G401 (cell line): ENCODE results near the gene PMEL. TPM values are rescaled to one million over a fixed set of nuclear protein-coding genes. Genes with fewer than 3 reads are reported as not detected.
A peak's percentile ranks its signal among the peaks of the same experiment; 100 is the strongest.

ENCODE experiments used
- DNase-seq: peaks from one replicate; pipeline ENCODE4 v3.0.0-alpha.2; 2015; ENCODE audit warnings: low spot score
- in situ Hi-C: cut with HindIII; loops from 2 replicates; pipeline ENCODE4 v1.10.0; 2016; ENCODE audit warnings: low sequenced_read_pairs, mixed read lengths
- total RNA-seq: library from RNA; depleted of rRNA; stranded (reverse); fragments of >200 nt; shearing (Covaris generic); gene quantifications from 2 replicates; pipeline ENCODE4 v1.2.3, GENCODE V29; 2014

PMEL gene
- total RNA-seq, 1 experiment from 2014 or later: 27.9 TPM

DNA sequence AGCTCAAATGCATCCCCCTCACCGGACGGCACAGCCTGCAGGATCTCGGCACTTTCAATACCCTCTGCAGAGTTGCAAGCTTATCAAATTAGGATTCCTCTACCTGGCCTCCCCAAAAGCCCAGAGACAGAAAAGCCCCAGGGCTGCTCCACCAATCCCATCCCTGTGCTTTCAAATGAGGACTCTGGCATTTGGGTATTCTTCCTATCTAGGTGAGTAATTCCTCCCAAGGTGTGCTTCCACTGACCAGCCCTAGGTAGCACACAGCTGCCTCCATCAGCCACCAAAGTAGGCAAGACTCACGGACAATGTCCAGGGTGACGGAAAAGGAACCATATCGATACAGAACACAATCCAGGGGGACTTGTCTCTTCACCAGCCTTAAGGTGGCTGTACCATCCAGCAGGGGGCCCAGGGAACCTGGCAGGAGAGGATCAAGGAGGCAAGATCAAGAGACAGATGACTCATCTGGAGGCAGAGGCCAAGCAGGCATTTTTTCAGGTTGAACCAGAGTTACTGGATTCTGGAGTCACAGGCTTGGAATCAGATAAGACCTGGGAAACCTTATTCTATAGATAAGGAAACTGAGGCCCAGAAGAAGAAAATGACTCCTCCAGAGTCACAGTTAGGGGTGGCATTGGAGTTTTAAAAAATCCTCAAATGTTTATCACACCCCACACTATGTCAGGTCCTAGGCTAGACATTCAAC, 9.9 kb downstream of the PMEL start:
- in situ Hi-C loops: no loop called here
- DNase-seq: no peak

DNA sequence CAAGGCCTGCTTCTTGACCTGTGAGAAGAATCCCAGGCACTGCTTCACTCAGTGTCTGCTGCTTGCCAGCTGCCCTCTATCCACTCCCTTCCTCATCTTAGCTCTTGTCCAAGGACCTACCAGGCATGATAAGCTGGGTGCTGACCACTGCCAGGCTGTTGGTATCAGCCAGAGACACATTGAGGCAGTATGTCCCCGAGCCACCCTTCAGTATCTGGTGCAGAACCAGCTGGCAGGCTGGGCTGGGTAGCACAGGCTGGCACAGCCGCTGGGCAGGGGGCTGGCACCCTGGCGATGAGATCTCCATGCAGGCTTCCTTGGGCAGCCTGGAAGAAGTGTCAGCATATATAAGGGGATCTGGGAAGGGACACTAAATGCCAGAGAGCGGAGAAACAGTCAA, 10.5 kb downstream of the PMEL start:
- no peak for DNase-seq
- in situ Hi-C loops: no loop called here

DNA sequence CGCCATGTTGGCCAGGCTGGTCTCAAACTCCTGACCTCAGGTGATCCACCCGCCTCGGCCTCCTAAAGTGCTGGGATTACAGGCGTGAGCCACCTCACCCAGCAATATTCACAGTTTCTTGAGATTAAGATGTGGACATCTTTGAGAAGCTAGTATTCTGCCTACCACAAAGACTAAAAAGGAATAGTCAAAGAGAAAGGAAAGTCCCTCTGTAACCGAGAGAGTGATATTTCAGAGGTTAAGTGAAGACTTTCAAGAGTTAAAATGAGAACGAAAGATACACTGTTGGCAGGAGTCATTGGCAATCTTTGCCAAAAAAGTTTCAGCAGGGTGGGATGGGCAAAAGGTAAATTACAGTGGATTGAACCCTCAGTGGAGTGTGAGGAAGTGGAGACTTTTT, 19.3 kb downstream of the PMEL start:
- in situ Hi-C loops: no loop called here
- DNase-seq: no peak

DNA sequence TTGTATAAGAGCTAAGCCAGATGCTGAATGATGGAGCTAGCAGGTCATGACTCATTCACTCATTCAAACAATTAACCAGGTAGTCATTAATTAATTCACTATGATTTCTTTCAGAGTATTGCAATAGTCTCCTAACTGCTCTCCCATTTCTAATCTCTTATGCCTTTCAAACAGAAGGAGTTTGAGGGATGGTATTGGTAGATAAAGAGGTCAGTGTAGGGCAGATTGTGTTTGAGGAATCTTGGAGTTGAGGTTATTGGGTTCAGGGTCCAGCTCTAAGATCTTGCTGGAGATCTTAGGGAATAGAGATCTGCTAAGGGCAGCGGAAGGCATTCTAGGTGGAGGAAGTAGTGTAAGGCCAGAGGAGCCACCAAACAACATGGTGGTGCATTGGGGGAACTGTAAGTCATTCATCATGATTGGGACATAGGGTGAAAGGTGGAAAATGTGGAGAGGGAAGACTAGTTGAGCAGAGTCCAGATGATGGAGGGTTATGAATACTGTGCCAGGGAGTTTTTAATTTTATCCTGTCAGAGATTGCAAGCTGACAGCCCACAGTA, 23.2 kb downstream of the PMEL start:
- in situ Hi-C loops: no loop called here
- no peak for DNase-seq

DNA sequence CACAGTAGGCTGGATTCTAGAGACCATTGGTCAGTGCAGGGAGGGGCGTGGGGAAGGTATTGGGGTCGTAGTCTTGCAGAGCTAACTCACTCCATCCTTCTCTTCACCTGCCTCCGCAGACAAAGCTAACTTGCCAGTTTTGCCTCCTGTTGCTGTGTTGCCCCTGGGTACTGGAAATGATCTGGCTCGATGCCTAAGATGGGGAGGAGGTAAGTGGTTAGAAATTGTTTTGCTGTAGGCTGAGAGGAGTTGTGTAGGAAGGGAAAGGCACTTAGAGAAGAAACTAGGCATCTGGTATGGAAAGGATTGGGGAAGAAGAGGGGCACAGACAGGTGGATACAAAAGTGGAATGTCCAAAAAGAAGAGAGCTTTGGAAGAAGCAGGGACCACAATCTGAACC, 23.8 kb downstream of the PMEL start:
- no peak for DNase-seq
- in situ Hi-C loops: no loop called here

DNA sequence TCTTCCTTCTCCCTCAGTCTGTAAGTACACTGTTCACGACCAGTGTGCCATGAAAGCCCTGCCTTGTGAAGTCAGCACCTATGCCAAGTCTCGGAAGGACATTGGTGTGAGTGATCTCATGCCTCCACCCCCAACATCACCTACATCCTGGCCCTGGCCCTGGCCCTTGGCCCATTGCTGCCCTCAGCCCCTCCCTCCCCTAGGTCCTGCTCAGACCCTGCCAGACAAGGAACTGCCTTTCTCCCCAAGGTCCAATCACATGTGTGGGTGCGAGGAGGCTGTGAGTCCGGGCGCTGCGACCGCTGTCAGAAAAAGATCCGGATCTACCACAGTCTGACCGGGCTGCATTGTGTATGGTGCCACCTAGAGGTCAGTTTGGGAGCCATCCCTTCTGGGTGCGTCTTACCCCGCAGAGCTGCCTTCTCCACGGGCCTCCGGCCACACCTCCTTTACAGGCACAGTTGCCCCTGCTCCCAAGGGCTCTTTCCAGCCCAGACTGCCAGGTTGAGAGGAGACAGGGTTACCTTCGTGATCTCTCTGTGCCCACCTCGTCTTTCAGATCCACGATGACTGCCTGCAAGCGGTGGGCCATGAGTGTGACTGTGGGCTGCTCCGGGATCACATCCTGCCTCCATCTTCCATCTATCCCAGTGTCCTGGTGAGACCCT, 25.6 kb downstream of the PMEL start:
- in situ Hi-C loops: no loop called here
- peak; percentile 89 for DNase-seq

DNA sequence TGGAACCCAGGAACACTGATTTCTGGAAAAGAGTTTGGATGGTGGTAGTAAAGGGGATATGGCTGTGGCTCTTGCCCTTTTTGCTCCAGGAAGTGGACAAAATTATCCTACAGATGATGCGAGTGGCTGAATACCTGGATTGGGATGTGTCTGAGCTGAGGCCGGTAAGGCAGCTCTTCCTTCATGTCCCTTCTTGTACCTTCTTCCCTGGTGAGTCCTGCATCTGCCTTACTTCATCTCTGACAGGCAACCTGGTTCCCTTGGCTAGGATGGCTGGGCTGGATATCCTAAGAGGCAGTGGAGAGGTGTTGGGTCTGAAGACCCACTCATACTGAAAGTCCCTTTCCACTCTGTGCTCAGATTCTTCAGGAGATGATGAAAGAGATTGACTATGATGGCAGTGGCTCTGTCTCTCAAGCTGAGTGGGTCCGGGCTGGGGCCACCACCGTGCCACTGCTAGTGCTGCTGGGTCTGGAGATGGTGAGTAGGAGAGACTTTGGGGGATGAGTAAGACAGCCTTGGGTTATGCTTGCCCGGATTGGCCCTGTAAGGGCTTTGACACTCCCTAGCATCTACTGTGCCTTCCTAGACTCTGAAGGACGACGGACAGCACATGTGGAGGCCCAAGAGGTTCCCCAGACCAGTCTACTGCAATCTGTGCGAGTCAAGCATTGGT, 26.9 kb downstream of the PMEL start:
- in situ Hi-C loops: no loop called here
- DNase-seq: no peak

DNA sequence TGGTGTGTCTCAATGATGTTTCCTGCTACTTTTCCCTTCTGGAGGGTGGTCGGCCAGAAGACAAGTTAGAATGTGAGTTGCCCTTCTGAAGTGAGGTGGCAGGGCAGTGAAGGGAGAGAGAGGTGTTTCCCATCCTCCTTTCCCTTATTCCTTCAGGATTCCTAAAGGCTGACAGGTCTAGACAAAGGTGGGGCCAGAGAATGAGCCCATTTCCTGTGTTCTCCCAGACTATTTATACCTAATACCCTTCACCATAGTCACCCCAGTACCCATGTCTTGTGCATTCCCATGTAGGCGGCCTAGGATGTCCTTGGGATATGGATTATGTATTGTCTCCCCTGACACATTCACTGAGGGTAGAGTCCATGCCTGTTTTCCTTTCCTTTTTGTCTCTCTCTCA, 27.9 kb downstream of the PMEL start:
- in situ Hi-C loops: no loop called here
- DNase-seq: no peak

DNA sequence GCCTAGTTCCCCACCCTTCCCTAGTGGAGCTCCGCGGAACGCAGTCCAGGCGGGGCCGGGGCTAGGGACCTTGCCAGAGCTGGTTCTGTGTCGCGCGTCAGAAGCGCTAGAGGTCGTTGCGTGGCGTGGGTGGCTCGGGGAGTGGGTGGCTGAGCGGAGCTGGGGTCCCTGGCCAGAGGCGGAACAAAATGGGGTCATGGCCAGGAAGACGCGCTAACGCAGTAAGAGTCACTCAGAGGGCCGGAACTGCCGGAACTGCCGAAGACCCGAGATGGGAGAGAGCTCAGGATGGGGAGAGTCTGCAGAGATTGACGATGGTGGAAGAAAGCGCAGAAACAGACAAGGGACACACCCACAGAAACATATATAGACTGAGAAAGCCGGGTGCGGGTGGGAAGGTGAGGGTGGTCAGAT, 30.1 kb downstream of the PMEL start:
- in situ Hi-C loops: no loop called here
- DNase-seq: peak; percentile 40

DNA sequence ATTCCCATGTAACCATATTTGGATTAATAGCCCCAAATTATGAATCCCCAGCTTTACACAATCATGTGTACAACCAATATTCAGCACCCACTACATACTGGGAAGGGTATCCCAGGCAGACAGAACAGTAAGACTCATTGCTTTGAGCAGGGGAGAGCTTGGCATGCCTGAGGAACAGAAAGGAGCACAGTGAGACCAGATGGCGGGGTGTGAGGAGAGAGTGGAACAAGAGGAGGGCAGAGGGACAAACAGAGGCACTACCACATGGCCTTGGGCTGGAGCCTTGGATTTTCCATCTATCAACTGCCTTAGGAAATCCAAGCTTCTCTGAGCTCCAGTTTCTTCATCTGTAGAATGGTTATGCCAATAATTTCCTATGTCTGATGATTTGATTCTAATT, 31.1 kb downstream of the PMEL start:
- in situ Hi-C loops: no loop called here
- DNase-seq: peak; percentile 82

DNA sequence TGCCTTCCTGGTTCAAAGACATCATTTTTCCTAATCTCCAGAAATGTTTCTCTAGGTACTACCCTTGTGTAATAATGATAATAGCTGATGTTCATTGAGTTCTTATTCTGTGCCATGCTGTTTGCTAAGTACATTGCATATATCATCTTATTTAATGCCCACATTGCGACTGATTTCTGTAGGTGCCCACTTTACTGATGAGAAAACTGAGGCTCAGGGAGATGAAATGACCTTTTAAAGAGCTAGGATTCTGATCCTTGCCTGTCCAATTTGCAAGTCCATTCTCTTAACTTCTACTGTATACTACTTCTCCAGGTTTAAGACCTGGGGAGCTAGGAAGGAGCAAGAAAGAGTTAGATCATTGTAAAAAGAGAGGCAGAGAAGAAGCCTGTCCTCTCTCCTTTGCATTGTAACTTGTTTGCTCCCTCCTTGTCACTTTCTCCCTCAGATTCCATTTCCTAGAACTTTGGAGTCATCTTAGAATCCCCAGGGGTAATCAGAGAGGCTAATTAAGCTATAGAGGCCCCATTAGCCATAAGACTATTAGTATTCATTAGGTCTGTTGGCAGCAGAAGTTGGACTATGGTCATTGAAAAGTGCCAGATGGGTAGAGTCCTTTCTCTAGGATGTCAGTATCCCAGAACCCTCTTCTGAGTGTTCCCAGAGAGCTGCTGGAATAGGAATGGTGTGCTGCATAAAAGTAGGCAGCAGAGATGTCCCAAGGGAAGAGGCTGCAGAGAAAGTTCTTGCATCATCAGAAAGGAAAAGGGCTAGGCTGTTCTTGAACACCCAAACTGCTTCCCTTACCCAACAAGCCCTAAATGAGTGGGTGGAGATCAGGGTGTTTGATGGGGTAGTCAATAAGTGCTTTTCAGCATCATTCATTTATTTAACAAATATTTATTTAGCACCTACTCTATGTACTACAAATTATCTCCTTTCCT, 31.8 kb downstream of the PMEL start:
- in situ Hi-C loops: no loop called here

DNA sequence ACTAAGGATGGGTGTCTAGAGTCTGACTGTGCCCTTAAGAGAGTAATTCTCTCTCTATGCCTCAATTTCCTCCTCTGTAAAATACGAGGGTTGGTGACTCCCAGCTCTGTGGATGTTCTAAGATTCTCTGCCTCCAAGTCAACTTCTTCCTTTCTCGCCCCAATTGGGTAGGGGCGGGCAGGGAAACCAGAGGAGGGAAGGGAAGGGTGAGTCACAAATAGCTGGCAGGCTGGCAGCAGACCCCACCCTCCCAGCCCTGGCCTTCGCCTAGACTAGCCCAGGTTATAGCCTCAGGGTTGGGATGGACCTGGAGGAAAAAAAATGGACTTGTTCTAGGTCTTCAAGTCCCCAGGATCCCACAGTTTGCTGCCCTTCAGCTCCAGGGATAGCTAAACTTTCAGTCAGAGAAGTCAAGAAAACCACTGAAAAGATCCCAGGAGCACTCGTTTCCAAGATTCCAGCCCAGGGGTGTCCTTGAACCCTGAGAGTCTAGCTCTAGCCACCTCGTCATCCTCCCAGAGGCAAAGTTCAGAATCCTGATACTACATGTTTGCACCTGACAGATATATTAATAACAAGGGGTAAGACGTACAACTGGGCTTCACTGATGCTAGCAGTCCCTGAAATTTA, 32.6 kb downstream of the PMEL start:
- in situ Hi-C loops: no loop called here

More for the DNA sequence above, 31.8 kb downstream of the PMEL start:
- DNase-seq: no peak

DNA sequence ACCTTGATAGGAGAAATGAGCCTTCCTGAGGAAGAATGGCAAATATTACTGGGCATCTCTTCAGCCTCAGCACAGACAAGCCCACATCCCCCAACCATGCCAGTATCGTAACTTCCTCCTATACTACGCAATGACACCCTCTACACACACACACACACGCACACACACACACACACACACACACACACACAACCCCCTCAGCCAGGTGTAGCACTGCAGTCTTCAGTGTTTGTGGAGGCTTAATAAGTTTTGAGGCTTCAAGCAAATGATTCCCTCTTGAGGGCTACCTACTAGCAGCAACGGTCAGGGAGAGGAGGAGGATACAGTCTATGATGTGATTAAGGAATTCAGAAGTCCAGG, 33.3 kb downstream of the PMEL start:
- DNase-seq: peak; percentile 52
- in situ Hi-C loops: no loop called here

More for the DNA sequence above, 32.6 kb downstream of the PMEL start:
- DNase-seq: no peak

DNA sequence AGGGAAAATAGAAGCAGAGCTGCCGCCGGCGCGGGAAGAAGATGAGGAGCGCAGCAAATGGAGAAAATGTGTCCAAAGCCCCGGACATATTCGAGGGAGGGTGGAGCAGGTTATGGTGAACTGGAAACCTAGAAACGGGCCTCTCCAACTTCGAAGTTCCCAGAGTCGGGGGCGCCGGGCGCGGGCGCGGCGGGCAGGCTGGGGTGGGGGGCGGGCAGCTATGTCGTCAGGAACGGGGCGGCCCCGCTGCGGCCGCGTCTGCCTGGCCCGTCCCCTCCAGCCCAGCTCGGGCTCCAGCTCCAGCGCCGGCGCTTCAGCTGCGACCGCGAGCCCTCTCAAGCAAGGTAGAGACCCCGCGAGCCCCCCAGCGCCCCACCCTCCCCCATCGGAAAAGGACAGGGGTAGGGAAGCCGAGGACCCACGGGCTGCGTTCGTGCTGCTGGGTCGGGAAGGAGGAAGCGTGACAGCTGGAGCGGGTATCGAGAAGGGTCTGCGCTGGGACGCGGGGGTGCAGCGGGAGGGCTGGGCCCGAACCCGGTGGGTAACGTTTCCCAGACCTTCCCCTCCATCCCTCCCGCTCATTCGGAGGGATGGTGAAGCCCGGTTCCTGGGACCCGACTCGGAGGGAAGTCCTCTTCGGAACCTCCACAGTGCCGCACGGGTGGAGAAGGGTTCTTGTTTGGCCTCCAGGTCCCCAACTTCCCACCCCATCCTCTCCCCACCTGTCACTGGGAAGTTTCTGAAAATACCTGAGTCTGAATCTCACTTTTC, 33.9 kb downstream of the PMEL start:
- DNase-seq: peak; percentile 58
- in situ Hi-C loops: no loop called here

DNA sequence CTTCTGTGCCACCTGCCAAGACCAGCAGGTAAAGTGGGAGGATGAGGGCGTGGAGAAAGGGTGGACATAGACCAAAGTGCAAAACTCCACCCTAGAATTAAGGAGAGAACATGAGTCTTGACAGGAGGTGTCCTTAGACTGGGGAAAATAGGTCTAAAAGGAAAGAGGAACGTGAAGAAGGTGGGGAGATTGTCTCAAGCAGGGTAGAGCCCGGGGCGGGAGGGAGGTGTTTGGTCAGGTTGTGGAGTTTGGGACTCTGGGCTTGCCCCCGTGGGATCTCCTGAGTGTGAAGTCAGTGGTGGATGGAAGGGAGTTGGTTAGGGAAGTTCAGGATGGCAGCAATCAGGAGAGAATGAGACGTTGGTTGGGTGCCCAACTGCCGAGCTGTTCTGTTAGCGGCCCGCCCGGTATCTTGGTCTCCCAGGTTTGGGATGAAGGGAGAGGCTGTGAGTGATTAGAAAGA, 34.5 kb downstream of the PMEL start:
- in situ Hi-C loops: no loop called here
- peak; percentile 47 for DNase-seq

DNA sequence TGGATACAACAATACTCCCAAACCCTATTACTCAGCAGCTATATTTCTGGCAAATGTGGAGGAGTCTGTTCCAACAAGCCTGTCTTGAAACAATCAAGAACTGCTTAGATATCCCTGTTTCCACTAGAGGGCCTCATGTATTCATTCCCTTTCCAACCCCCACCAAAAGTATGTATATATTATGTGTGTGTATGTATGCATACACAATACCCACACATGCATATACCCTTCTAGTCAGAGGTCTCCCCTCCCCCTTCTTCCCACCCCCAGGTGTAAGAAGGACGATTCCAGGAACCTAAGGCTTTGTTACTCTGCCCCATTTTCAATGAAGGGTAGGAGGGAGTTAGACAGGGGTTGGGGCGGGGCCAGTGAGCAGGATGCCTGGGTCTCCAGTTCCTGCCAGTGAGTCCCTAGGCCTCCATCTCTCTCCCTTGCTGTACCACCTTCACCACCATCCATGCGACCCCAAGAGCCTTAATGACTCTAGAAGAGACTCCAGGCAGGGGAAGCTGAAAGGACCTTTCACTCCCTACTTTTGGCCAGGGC, 35.0 kb downstream of the PMEL start, which contains the start of gene DGKA:
TSS of gene DGKA (plus strand) at position 392 of the 546 bp plus-strand sequence. CDS start 5,342 bp downstream, outside the sequence.
- in situ Hi-C loops: no loop called here
- peak; percentile 80 for DNase-seq

DNA sequence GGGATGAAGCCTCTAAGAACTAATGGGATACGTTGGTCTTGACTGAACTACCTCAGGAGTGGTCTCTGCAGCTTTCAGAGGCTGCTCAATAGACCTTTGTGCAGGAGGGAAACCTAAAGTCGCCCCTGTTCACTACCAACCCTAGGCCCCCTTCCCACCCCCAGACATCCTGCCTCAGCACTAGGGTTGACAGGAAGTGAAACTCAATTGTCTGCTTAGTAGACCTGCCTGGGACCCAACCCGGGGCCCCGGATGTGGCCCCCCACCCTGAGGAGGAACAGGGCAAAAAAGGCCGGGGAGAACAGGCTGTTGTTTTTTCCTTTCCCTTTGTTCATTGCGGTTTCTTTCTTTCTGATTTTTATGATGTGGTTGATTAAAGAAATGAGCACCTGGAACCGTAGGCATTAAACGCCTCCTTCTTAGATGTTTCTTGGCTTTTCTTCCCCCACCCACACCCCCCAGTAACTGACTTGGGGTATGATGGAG, 36.5 kb downstream of the PMEL start:
- DNase-seq: no peak
- in situ Hi-C loops: no loop called here
